Measurements from ENCODE around the gene ATG16L1.

- TF ChIP-seq POLR2AphosphoS5 (IDR thresholded peaks at IDR 0.05) (no peak), CTCF (IDR thresholded peaks at IDR 0.05) (no peak), POLR2A (IDR thresholded peaks at IDR 0.05) (no peak), EP300 (IDR thresholded peaks at IDR 0.05) (no peak)
Observed at GRCh38 chr2:233311241-233311926, 59.9 kb downstream of the ATG16L1 start.
